GM12878 (cell line): ENCODE results near the gene TNFRSF11A. TPM values are rescaled to one million over a fixed set of nuclear protein-coding genes. Genes with fewer than 3 reads are reported as not detected.

Experiments
- ATAC-seq: fragments of 200-7000 bp; cut with Tn5 transposase; 3 replicates; pipeline ENCODE4 v1.9.1; 2020; ENCODE audit warnings: mild to moderate bottlenecking, moderate library complexity
- BruUV-seq: library from RNA; stranded (reverse); fragments of 400-500 nt; replicated peaks from 2 replicates; lab custom pipeline; 2021; lab: Mats Ljungman, UMichigan
- CTCF ChIA-PET: fragments of 300-600 bp; sonication (Branson Sonifier 250); formaldehyde crosslinking; extraction: SDS; loops from one replicate; lab custom pipeline; 2021; ENCODE audit warnings: inconsistent platforms; lab: Yijun Ruan, JAX
- POLR2A ChIA-PET: fragments of 350-600 bp; formaldehyde crosslinking; extraction: SDS; loops from one replicate; lab custom pipeline; 2021; ENCODE audit warnings: inconsistent platforms; lab: Charles Lee
- RAD21 ChIA-PET: fragments of 300-600 bp; sonication (Branson Sonifier 250); formaldehyde crosslinking; loops from one replicate; lab custom pipeline; 2023; ENCODE audit warnings: antibody characterized with exemption; ENCODE audit not compliant: unreplicated experiment; lab: Charles Lee
- SMC1A ChIA-PET: fragments of 300-600 bp; sonication (Branson Sonifier 250); formaldehyde crosslinking; loops from one replicate; lab custom pipeline; 2023; ENCODE audit not compliant: unreplicated experiment, uncharacterized antibody; lab: Charles Lee
- DNase-seq: peaks from one replicate; pipeline ENCODE4 v3.0.0-alpha.2; 2011; ENCODE audit warnings: low read depth, low spot score
- FAIRE-seq: peaks from 3 replicates; lab custom pipeline; 2011; peaks lifted over from hg19 to GRCh38; lab: Jason Lieb, UNC
- H2AFZ ChIP-seq: 2 replicates; pipeline ENCODE4 v1.6.0; 2011; ENCODE audit warnings: low read depth, low read length, control low read depth; ENCODE audit not compliant: control insufficient read depth
- H3K27ac ChIP-seq: 2 replicates; pipeline ENCODE4 v1.5.1; 2011; ENCODE audit warnings: control low read depth; ENCODE audit not compliant: control insufficient read depth, insufficient read depth
- H3K27me3 ChIP-seq, 2 experiments: replicated peaks in 1 of 2; 2 replicates each; pipeline versions ENCODE4 v1.6.0 to v1.6.1; 2011; ENCODE audit warnings: low read length in 1 of 2; ENCODE audit not compliant: control insufficient read depth in 2 of 2, insufficient read depth in 2 of 2
- H3K36me3 ChIP-seq, 2 experiments: 2 replicates each; pipeline ENCODE4 v1.5.1; 2011; ENCODE audit warnings: low read length in 1 of 2; ENCODE audit not compliant: control insufficient read depth in 2 of 2, insufficient read depth in 2 of 2
- H3K4me1 ChIP-seq: 2 replicates; pipeline ENCODE4 v1.6.1; 2011; ENCODE audit warnings: mild to moderate bottlenecking, low read length, moderate library complexity, mixed read lengths; ENCODE audit not compliant: control insufficient read depth, insufficient read depth
- H3K4me2 ChIP-seq: 2 replicates; pipeline ENCODE4 v1.6.0; 2011; ENCODE audit warnings: control low read depth; ENCODE audit not compliant: control insufficient read depth, insufficient read depth
- H3K4me3 ChIP-seq: fragments of 200-600 bp; sonication (generic); 2 replicates; pipeline ENCODE4 v1.5.1; 2016
- H3K79me2 ChIP-seq: 2 replicates; pipeline ENCODE4 v1.6.0; 2011; ENCODE audit warnings: low read length; ENCODE audit not compliant: control insufficient read depth, insufficient read depth
- H3K9ac ChIP-seq: 2 replicates; pipeline ENCODE4 v1.8.0; 2011; ENCODE audit warnings: low read length, control low read depth, mixed read lengths; ENCODE audit not compliant: control insufficient read depth, insufficient read depth
- H3K9me3 ChIP-seq: replicated peaks from 3 replicates; pipeline ENCODE4 v1.5.1; 2011; ENCODE audit warnings: mild to moderate bottlenecking, low read length; ENCODE audit not compliant: control insufficient read depth, insufficient read depth
- H4K20me1 ChIP-seq: 2 replicates; pipeline ENCODE4 v1.6.0; 2011; ENCODE audit not compliant: control insufficient read depth, insufficient read depth
- ATF2 ChIP-seq: IDR thresholded peaks from 2 replicates; pipeline ENCODE4 v1.6.1; 2012; ENCODE audit warnings: low read length, inconsistent platforms
- CHD1 ChIP-seq: IDR thresholded peaks from 2 replicates; pipeline ENCODE4 v1.6.1; 2012; ENCODE audit warnings: low read depth, low read length, improper control_type of control experiment
- EP300 ChIP-seq, 2 experiments: fragments of 150-350 bp in 1 of 2; IDR thresholded peaks; 2 replicates each; pipeline ENCODE4 v1.6.1; 2011 to 2012; ENCODE audit warnings: low read depth in 2 of 2, low read length in 2 of 2, borderline replicate concordance in 1 of 2, improper control_type of control experiment in 1 of 2, inconsistent platforms in 1 of 2; ENCODE audit not compliant: control insufficient read depth in 1 of 2
- MTA2 ChIP-seq: fragments of 450-650 bp; IDR thresholded peaks from 2 replicates; pipeline ENCODE4 v1.6.1; 2016; ENCODE audit warnings: low read depth, mild to moderate bottlenecking, moderate library complexity
- NKRF ChIP-seq: fragments of 450-650 bp; conservative IDR thresholded peaks from 2 replicates; pipeline ENCODE4 v1.6.1; 2017; ENCODE audit warnings: mild to moderate bottlenecking, moderate library complexity
- PKNOX1 ChIP-seq: fragments of 450-650 bp; IDR thresholded peaks from 2 replicates; pipeline ENCODE4 v1.6.1; 2016; ENCODE audit warnings: mild to moderate bottlenecking
- SMARCA5 ChIP-seq: fragments of 450-650 bp; IDR thresholded peaks from 2 replicates; pipeline ENCODE4 v1.6.1; 2017; ENCODE audit warnings: mild to moderate bottlenecking
- SPI1 ChIP-seq: IDR thresholded peaks from 2 replicates; pipeline ENCODE4 v1.6.1; 2011; ENCODE audit warnings: low read depth, mild to moderate bottlenecking, low read length, moderate library complexity, borderline replicate concordance; ENCODE audit not compliant: insufficient read depth
- WGBS: methylation state at CpG from one replicate; pipeline ENCODE4 v1.1.6; 2016; ENCODE audit warnings: low lambda C conversion rate; ENCODE audit not compliant: insufficient replicate concordance, insufficient coverage; ENCODE audit errors: missing lambda C conversion rate; 5-methylcytosine and 5-hydroxymethylcytosine counted together
- in situ Hi-C: fragments of 300-500 bp; cut with MboI; formaldehyde crosslinking; loops from 9 replicates; pipeline ENCODE4 v1.14.3; 2018; ENCODE audit warnings: mixed read lengths
- intact Hi-C: fragments of 100-400 bp; cut with micrococcal nuclease; formaldehyde crosslinking; loops from one replicate; pipeline ENCODE4 v1.14.2; 2022; ENCODE audit not compliant: unreplicated experiment
- polyA plus RNA-seq, 11 experiments: library from polyadenylated mRNA; depleted of rRNA in 4 of 11; unstranded in 6 of 11; stranded (reverse) in 5 of 11; fragments of >200 nt; fragmentation: Nextera tagmentation in 4 of 11; fragmentation: Illumina TruSeq in 1 of 11; extraction: Ambion mirVana in 4 of 11; extraction: Trizol in 1 of 11; gene quantifications; 1 replicate in 1 of 11; 2 replicates in 10 of 11; pipeline versions ENCODE4 v1.2.1 to v1.2.3, GENCODE V29; 2011 to 2016; ENCODE audit warnings: inconsistent platforms in 2 of 11, missing spikeins in 2 of 11, low read depth in 1 of 11
- total RNA-seq, 4 experiments: library from RNA; depleted of rRNA in 3 of 4; stranded (reverse); fragments of >200 nt in 3 of 4; fragmentation: Illumina TruSeq in 1 of 4; extraction: Trizol in 1 of 4; gene quantifications; 2 replicates each; pipeline versions ENCODE4 v1.2.1 to v1.2.3, GENCODE V29; 2013 to 2021

Gene TNFRSF11A
- total and polyA plus RNA-seq, 10 of the 15 experiments (the other 5 are each of a cell fraction or from before 2014, with no cell fraction given), result 0.07 to 4.0 (median 0.23) TPM

GRCh38 chr18:62287781-62288664 is 37.1 kb upstream of the TNFRSF11A start:
- in situ Hi-C loops, result no loop called here
- FAIRE-seq (peak; percentile 80), DNase-seq (no peak), ATAC-seq (peak; percentile 69)
- peak overlapping the region; percentile 58; the same call in 1 of the 2 replicates for H3K27ac ChIP-seq
- peaks cover 17% of the 10 kb centered on the region for H3K4me1 ChIP-seq
- no peaks in the 10 kb centered on the region for H3K79me2 ChIP-seq
- intact Hi-C loops, result loop anchor here (5.0 kb wide), 1 partner anchor 34 kb away; no protein-coding TSS in a partner anchor
- H3K4me2 ChIP-seq, result peak overlapping the region; percentile 28
- H3K36me3 ChIP-seq, result peaks cover 2 to 13% of the 10 kb centered on the region in 2 experiments; a peak in 3 of 4 replicates
- TF ChIP-seq PKNOX1 (no peak), SPI1 (peak; percentile 64; the same call in 1 of the 2 replicates), MTA2 (peak; percentile 48; the same call in 1 of the 2 replicates), SMARCA5 (peak; percentile 75; the same call in 1 of the 2 replicates), ATF2 (peak; percentile 23; the same call in 1 of the 2 replicates), EP300 (IDR thresholded peaks at IDR 0.05; ENCODE audit: borderline replicate concordance in 1 of 2, control insufficient read depth in 1 of 2, low read depth in 2 of 2, low read length in 2 of 2) (0 out of 4 replicates have a peak, but pooled peaks of 1 of the 2 experiments have one; percentile 11), CHD1 (0 out of 2 replicates have a peak, but pooled peaks have one; percentile 21), NKRF (no peak)
- no peaks in the 10 kb centered on the region for H3K9me3 ChIP-seq
- 5% methylated on average over 2 of the region's 2 CpGs for WGBS
- ChIA-PET CTCF (interaction anchor here (0.8 to 1.5 kb wide), 5 partner anchors 13 to 39 kb away, joined by 3 to 4 read pairs (median 3); no protein-coding TSS in a partner anchor), SMC1A (interaction anchor here (0.6 to 1.6 kb wide), 7 partner anchors 11 to 204 kb away, joined by 3 to 5 read pairs (median 3); no protein-coding TSS in a partner anchor), POLR2A (no interaction called here), RAD21 (interaction anchor here (1.1 kb wide), 1 partner anchor 9 kb away, joined by 3 read pairs; no protein-coding TSS in a partner anchor)
- no peaks in the 10 kb centered on the region for H3K27me3 ChIP-seq
- no peak overlapping the region for H2AFZ ChIP-seq
- no peaks in the 10 kb centered on the region for H4K20me1 ChIP-seq
- no TSS peak for BruUV-seq
- H3K4me3 ChIP-seq, result no peak overlapping the region
- H3K9ac ChIP-seq, result no peak overlapping the region
